ENCODE data around the gene ATP8A2. TPM values are rescaled to one million over a fixed set of nuclear protein-coding genes. Genes with fewer than 3 reads are reported as not detected.
"Not testable (repeated sequence)": the region's sequence is repeated elsewhere in the genome, so short reads cannot be mapped to it uniquely, and the experiment has no call there.

The ATP8A2 gene
- total RNA-seq, 1 donor: 0.72 TPM

DNA sequence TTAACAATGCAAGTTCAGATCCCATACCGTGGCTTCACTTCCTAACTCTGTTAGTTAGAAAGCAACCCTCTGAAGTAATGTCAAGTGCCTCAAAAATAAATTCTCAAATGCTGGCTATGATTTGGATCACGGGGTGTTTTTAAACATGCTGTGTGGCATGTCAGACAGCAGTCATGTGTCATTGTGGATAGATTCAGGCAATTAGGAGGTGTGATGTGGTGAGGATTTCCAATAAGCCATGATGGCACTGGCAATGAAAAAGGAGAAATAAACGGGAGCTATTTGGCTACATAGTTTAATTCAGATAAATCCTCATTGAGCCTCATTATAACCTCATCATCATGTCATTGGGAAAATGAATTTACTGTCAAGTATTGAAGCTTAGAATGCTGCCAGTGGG, 130.3 kb downstream of the ATP8A2 start:
- H3K27me3 ChIP-seq (ENCODE audit: insufficient read depth, low read length): no peaks in the 10 kb centered on the region
- no peaks in the 10 kb centered on the region for H3K36me3 ChIP-seq (ENCODE audit: insufficient read depth, low read length)
- H4K20me1 ChIP-seq (ENCODE audit: insufficient read depth, low read length): no peaks in the 10 kb centered on the region
- no peak overlapping the region for H2AFZ ChIP-seq (ENCODE audit: low read length)
- no peak overlapping the region for H3K4me2 ChIP-seq (ENCODE audit: insufficient read depth, low read length)
- H3K9me3 ChIP-seq (ENCODE audit: low read depth, low read length): no peaks in the 10 kb centered on the region
- no peak overlapping the region for H3K27ac ChIP-seq (ENCODE audit: low read depth, low read length)
- TF ChIP-seq, protein P1, sequence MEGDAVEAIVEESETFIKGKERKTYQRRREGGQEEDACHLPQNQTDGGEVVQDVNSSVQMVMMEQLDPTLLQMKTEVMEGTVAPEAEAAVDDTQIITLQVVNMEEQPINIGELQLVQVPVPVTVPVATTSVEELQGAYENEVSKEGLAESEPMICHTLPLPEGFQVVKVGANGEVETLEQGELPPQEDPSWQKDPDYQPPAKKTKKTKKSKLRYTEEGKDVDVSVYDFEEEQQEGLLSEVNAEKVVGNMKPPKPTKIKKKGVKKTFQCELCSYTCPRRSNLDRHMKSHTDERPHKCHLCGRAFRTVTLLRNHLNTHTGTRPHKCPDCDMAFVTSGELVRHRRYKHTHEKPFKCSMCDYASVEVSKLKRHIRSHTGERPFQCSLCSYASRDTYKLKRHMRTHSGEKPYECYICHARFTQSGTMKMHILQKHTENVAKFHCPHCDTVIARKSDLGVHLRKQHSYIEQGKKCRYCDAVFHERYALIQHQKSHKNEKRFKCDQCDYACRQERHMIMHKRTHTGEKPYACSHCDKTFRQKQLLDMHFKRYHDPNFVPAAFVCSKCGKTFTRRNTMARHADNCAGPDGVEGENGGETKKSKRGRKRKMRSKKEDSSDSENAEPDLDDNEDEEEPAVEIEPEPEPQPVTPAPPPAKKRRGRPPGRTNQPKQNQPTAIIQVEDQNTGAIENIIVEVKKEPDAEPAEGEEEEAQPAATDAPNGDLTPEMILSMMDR (IDR thresholded peaks at IDR 0.05; ENCODE audit: extremely low read depth, low read depth, low read length): no peak
- H3K79me2 ChIP-seq (ENCODE audit: insufficient read depth, low read length): no peaks in the 10 kb centered on the region
- DNase-seq (ENCODE audit: insufficient read length, low spot score, missing footprints): no peak
- H3K4me3 ChIP-seq (ENCODE audit: insufficient read depth, low read length): no peak overlapping the region
- H3K4me1 ChIP-seq (ENCODE audit: insufficient read depth, low read length): no peaks in the 10 kb centered on the region

DNA sequence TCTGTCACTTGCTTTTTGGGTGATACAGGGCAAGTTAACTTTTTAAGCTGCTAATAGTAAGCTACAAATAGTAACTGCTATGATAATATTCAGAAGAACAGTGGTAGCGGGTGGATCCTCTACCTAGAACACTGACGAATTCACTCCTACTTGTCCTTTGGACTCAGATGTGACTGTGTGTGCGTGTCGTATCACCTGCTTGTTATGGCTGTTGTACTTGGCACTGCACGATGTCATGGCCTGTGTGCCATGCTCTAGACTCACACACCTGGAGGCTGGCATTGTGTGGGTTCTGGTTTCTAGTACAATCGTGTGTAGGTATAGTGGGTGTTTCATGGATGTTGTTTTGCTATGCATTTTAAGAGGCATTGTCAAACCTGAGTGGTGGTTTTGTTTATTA, 130.8 kb downstream of the ATP8A2 start:
- TF ChIP-seq, protein P1 (IDR thresholded peaks at IDR 0.05; ENCODE audit: extremely low read depth, low read depth, low read length): no peak

DNA sequence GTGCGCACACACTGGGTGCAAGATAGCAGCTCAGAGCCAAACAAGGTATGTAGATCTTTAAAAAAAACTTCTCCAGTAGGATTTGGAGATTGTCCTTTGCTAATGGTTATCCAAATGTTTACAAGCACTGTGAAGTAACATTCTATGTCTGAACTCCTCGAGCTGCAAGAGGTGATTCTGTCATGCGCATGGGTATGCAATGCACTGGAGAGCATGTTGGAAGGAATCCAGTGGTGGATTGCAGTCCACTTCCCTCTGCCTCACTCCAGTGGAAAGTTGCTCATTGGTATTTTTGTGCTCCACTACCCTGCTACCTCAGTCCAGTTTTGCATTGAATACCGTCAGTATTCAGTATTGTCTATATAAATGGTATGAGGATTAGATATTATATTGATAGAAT, 132.1 kb downstream of the ATP8A2 start:
- H3K4me3 ChIP-seq (ENCODE audit: insufficient read depth, low read length): no peak overlapping the region
- no peaks in the 10 kb centered on the region for H3K4me1 ChIP-seq (ENCODE audit: insufficient read depth, low read length)
- no peaks in the 10 kb centered on the region for H3K9me3 ChIP-seq (ENCODE audit: low read depth, low read length)
- no peak overlapping the region for H3K4me2 ChIP-seq (ENCODE audit: insufficient read depth, low read length)
- no peaks in the 10 kb centered on the region for H4K20me1 ChIP-seq (ENCODE audit: insufficient read depth, low read length)
- H3K36me3 ChIP-seq (ENCODE audit: insufficient read depth, low read length): no peaks in the 10 kb centered on the region
- no peaks in the 10 kb centered on the region for H3K27me3 ChIP-seq (ENCODE audit: insufficient read depth, low read length)
- TF ChIP-seq, protein P1 (IDR thresholded peaks at IDR 0.05; ENCODE audit: extremely low read depth, low read depth, low read length): no peak
- no peaks in the 10 kb centered on the region for H3K79me2 ChIP-seq (ENCODE audit: insufficient read depth, low read length)
- no peak overlapping the region for H2AFZ ChIP-seq (ENCODE audit: low read length)
- no peak overlapping the region for H3K27ac ChIP-seq (ENCODE audit: low read depth, low read length)
- DNase-seq (ENCODE audit: insufficient read length, low spot score, missing footprints): no peak

More for the DNA sequence above, 130.8 kb downstream of the ATP8A2 start:
- no peaks in the 10 kb centered on the region for H4K20me1 ChIP-seq (ENCODE audit: insufficient read depth, low read length)
- H3K27me3 ChIP-seq (ENCODE audit: insufficient read depth, low read length): no peaks in the 10 kb centered on the region
- H3K4me2 ChIP-seq (ENCODE audit: insufficient read depth, low read length): no peak overlapping the region
- no peak overlapping the region for H3K4me3 ChIP-seq (ENCODE audit: insufficient read depth, low read length)
- no peaks in the 10 kb centered on the region for H3K36me3 ChIP-seq (ENCODE audit: insufficient read depth, low read length)
- DNase-seq (ENCODE audit: insufficient read length, low spot score, missing footprints): no peak
- H3K4me1 ChIP-seq (ENCODE audit: insufficient read depth, low read length): no peaks in the 10 kb centered on the region
- H3K27ac ChIP-seq (ENCODE audit: low read depth, low read length): no peak overlapping the region
- no peaks in the 10 kb centered on the region for H3K79me2 ChIP-seq (ENCODE audit: insufficient read depth, low read length)
- H2AFZ ChIP-seq (ENCODE audit: low read length): no peak overlapping the region
- H3K9me3 ChIP-seq (ENCODE audit: low read depth, low read length): no peaks in the 10 kb centered on the region

DNA sequence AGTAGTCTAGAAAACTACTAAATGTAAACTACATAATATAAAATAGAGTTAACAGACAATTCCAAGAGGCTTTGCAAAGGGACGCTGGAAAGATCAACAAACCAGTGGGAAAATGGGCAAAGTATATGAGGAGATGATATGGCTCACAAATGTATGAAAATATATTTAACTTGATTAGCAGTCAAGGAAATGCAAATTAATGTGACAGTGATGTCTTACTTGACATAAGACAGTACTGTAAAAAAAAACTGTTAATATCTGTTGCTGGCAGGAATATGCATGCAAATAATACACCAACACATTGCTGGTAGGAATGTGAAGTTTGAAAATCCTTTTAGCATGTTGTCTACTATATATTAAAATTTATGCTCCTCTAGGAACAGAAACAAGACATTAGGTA, 136.1 kb downstream of the ATP8A2 start:
- Histone ChIP-seq H3K36me3 (ENCODE audit: insufficient read depth, low read length) (no peaks in the 10 kb centered on the region), H3K79me2 (ENCODE audit: insufficient read depth, low read length) (no peaks in the 10 kb centered on the region), H3K4me3 (ENCODE audit: insufficient read depth, low read length) (no peak overlapping the region), H3K9me3 (ENCODE audit: low read depth, low read length) (no peaks in the 10 kb centered on the region), H3K27me3 (ENCODE audit: insufficient read depth, low read length) (no peaks in the 10 kb centered on the region), H3K4me2 (ENCODE audit: insufficient read depth, low read length) (no peak overlapping the region), H4K20me1 (ENCODE audit: insufficient read depth, low read length) (no peaks in the 10 kb centered on the region), H3K4me1 (ENCODE audit: insufficient read depth, low read length) (no peaks in the 10 kb centered on the region), H2AFZ (ENCODE audit: low read length) (no peak overlapping the region), H3K27ac (ENCODE audit: low read depth, low read length) (no peak overlapping the region)
- no peak for DNase-seq (ENCODE audit: insufficient read length, low spot score, missing footprints)
- TF ChIP-seq, protein P1 (IDR thresholded peaks at IDR 0.05; ENCODE audit: extremely low read depth, low read depth, low read length): no peak

DNA sequence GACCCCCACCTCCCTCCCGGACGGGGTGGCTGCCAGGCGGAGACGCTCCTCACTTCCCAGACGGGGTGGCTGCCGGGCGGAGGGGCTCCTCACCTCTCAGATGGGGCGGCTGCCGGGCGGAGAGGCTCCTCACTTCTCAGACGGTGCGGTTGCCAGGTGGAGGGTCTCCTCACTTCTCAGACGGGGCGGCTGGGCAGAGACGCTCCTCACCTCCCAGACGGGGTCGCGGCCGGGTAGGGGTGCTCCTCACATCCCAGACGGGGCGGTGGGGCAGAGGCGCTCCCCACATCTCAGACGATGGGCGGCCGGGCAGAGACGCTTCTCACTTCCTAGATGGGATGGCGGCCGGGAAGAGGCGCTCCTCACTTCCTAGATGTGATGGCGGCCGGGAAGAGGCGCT, 141.3 kb downstream of the ATP8A2 start:
- H3K4me3 ChIP-seq (ENCODE audit: insufficient read depth, low read length); H3K4me1 ChIP-seq (ENCODE audit: insufficient read depth, low read length); H3K4me2 ChIP-seq (ENCODE audit: insufficient read depth, low read length); H4K20me1 ChIP-seq (ENCODE audit: insufficient read depth, low read length); DNase-seq (ENCODE audit: insufficient read length, low spot score, missing footprints); H3K27me3 ChIP-seq (ENCODE audit: insufficient read depth, low read length); H3K79me2 ChIP-seq (ENCODE audit: insufficient read depth, low read length); H3K9me3 ChIP-seq (ENCODE audit: low read depth, low read length); H3K36me3 ChIP-seq (ENCODE audit: insufficient read depth, low read length); H2AFZ ChIP-seq (ENCODE audit: low read length); H3K27ac ChIP-seq (ENCODE audit: low read depth, low read length): not testable (repeated sequence)

Measured in osteoblast (primary cell).